Neural progenitor cell (in vitro differentiated cells): ENCODE measurements around the gene CEP170. TPM values are rescaled to one million over a fixed set of nuclear protein-coding genes. Genes with fewer than 3 reads are reported as not detected.

Experiments used
- DNase-seq: peaks from one replicate; pipeline ENCODE4 v3.0.0-alpha.2; 2016; ENCODE audit warnings: low spot score
- H2AFZ ChIP-seq: fragments of 200-600 bp; sonication (generic); replicated peaks from 2 replicates; pipeline ENCODE4 v1.6.1; 2016; ENCODE audit warnings: antibody characterized with exemption
- H3F3A ChIP-seq: fragments of 200-600 bp; sonication (generic); 2 replicates; pipeline ENCODE4 v1.6.1; 2016; ENCODE audit warnings: antibody characterized with exemption, low read depth
- H3K27ac ChIP-seq: fragments of 200-600 bp; sonication (generic); 2 replicates; pipeline ENCODE4 v1.5.1; 2016; ENCODE audit warnings: mild to moderate bottlenecking
- H3K27me3 ChIP-seq: fragments of 200-600 bp; sonication (generic); 2 replicates; pipeline ENCODE4 v1.6.1; 2016; ENCODE audit warnings: mild to moderate bottlenecking, moderate library complexity
- H3K36me3 ChIP-seq: fragments of 200-600 bp; sonication (generic); 2 replicates; pipeline ENCODE4 v1.5.1; 2016
- H3K4me1 ChIP-seq: fragments of 200-600 bp; sonication (generic); 2 replicates; pipeline ENCODE4 v1.6.1; 2016; ENCODE audit warnings: mixed run types
- H3K4me2 ChIP-seq: fragments of 200-600 bp; sonication (generic); 2 replicates; pipeline ENCODE4 v1.6.1; 2016
- H3K4me3 ChIP-seq: fragments of 200-600 bp; sonication (generic); 2 replicates; pipeline ENCODE4 v1.5.1; 2016
- H3K79me2 ChIP-seq: fragments of 200-600 bp; sonication (generic); 2 replicates; pipeline ENCODE4 v1.6.1; 2016; ENCODE audit warnings: low read depth
- H3K9ac ChIP-seq: fragments of 200-600 bp; sonication (generic); 2 replicates; pipeline ENCODE4 v1.6.1; 2016
- H3K9me3 ChIP-seq: fragments of 200-600 bp; sonication (generic); 2 replicates; pipeline ENCODE4 v1.5.1; 2016; ENCODE audit warnings: low read depth
- H4K20me1 ChIP-seq: fragments of 200-600 bp; sonication (generic); 2 replicates; pipeline ENCODE4 v1.6.1; 2016; ENCODE audit warnings: low read depth
- H3K27ac Mint-ChIP-seq: 3 replicates; pipeline ENCODE4 v1.8.0; 2021; ENCODE audit warnings: mixed read lengths
- H3K27me3 Mint-ChIP-seq: 2 replicates; pipeline ENCODE4 v1.8.0; 2022; ENCODE audit warnings: low read depth, mild to moderate bottlenecking, inconsistent platforms, moderate library complexity, mixed read lengths; ENCODE audit not compliant: insufficient read depth
- H3K36me3 Mint-ChIP-seq: 3 replicates; pipeline ENCODE4 v1.8.0; 2021; ENCODE audit warnings: mixed read lengths
- H3K4me1 Mint-ChIP-seq: 3 replicates; pipeline ENCODE4 v1.8.0; 2021; ENCODE audit warnings: mixed read lengths
- H3K4me3 Mint-ChIP-seq: 3 replicates; pipeline ENCODE4 v1.8.0; 2021; ENCODE audit warnings: mild to moderate bottlenecking, moderate library complexity, mixed read lengths
- H3K9me3 Mint-ChIP-seq: 3 replicates; pipeline ENCODE4 v1.8.0; 2020; ENCODE audit warnings: mixed read lengths
- CTCF ChIP-seq: fragments of 200-600 bp; sonication (generic); IDR thresholded peaks from 2 replicates; pipeline ENCODE4 v1.5.1; 2017; ENCODE audit warnings: antibody characterized with exemption, mild to moderate bottlenecking
- EZH2 ChIP-seq: fragments of 200-600 bp; sonication (generic); IDR thresholded peaks from 2 replicates; pipeline ENCODE4 v1.6.1; 2017; ENCODE audit warnings: antibody characterized with exemption, mild to moderate bottlenecking, moderate library complexity
- EZH2phosphoT487 ChIP-seq: fragments of 200-600 bp; sonication (generic); IDR thresholded peaks from 2 replicates; pipeline ENCODE4 v1.6.1; 2017; ENCODE audit warnings: antibody characterized with exemption
- total RNA-seq: library from RNA; depleted of rRNA; stranded (reverse); fragments of >200 nt; gene quantifications from 2 replicates; pipeline ENCODE4 v1.2.3, GENCODE V29; 2015; ENCODE audit warnings: low replicate concordance

CEP170 gene
- total RNA-seq, 1 donor from 2014 or later = 126 TPM

GRCh38 chr1:243236604-243237252, 18.4 kb downstream of the CEP170 start:
- no peak overlapping the region for H3K9ac ChIP-seq

DNA sequence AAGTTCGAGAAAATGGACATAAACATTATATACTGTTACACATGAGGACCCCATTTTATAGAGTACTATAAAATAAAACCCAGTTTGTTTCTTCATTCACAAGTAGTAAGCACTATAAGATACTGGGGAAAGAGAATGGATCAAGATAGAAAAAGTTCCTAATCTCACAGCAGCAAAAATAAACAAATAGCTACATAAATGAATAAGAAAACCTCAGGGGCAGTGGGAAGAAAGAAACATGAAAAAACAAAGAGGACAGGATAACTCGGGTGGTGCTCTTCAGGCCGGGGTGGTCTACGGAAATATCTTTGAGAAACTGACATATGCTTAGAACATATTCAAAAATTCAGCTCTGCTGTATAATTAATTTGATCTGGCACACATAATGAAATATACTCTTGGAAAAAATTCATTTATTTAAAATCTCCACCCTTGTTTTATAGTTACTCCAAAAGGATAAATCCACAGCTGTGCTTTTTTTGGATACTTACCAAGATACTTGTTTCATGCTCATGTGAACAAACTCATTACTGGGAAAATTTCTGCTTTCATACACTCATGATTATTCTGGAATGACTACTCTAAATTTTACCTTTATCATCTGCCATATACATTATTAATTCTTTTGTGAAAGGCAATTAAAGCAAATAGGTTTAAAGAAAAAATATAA, 20.0 kb downstream of the CEP170 start:
- Histone ChIP-seq H4K20me1 (peaks cover 23% of the 10 kb centered on the region), H3K4me3 (no peak overlapping the region), H3K9me3 (peaks cover 21% of the 10 kb centered on the region), H3K36me3 (peaks cover 17% of the 10 kb centered on the region), H3K4me2 (no peak overlapping the region), H3K79me2 (peaks cover 100% of the 10 kb centered on the region), H3K9ac (no peak overlapping the region), H3K27me3 (no peaks in the 10 kb centered on the region), H3K27ac (no peak overlapping the region), H3K4me1 (no peaks in the 10 kb centered on the region), H2AFZ (no peak overlapping the region), H3F3A (peaks cover 9% of the 10 kb centered on the region)
- Mint-ChIP-seq H3K4me3 (no peak overlapping the region), H3K36me3 (peaks cover 70% of the 10 kb centered on the region), H3K27me3 (no peaks in the 10 kb centered on the region), H3K4me1 (no peaks in the 10 kb centered on the region), H3K9me3 (peaks cover 75% of the 10 kb centered on the region), H3K27ac (no peak overlapping the region)
- no peak for DNase-seq
- TF ChIP-seq EZH2 (no peak), EZH2phosphoT487 (no peak), CTCF (no peak)

More at GRCh38 chr1:243236604-243237252, 18.4 kb downstream of the CEP170 start:
- peaks cover 3% of the 10 kb centered on the region for H3K36me3 ChIP-seq
- no peaks in the 10 kb centered on the region for H3K4me1 ChIP-seq
- H3K4me3 Mint-ChIP-seq = no peak overlapping the region
- no peaks in the 10 kb centered on the region for H3K27me3 ChIP-seq
- H3K9me3 ChIP-seq = peaks cover 5% of the 10 kb centered on the region
- H3K4me1 Mint-ChIP-seq = no peaks in the 10 kb centered on the region
- H3K4me2 ChIP-seq = no peak overlapping the region
- DNase-seq = no peak
- no peak for TF ChIP-seq EZH2phosphoT487
- no peak for TF ChIP-seq CTCF
- no peak for TF ChIP-seq EZH2
- H3K27ac Mint-ChIP-seq = no peak overlapping the region
- H3K79me2 ChIP-seq = peaks cover 100% of the 10 kb centered on the region
- no peaks in the 10 kb centered on the region for H3K27me3 Mint-ChIP-seq
- no peak overlapping the region for H3K27ac ChIP-seq
- peaks cover 67% of the 10 kb centered on the region for H3K36me3 Mint-ChIP-seq
- H3K9me3 Mint-ChIP-seq = peaks cover 75% of the 10 kb centered on the region
- H4K20me1 ChIP-seq = peaks cover 23% of the 10 kb centered on the region
- no peaks in the 10 kb centered on the region for H3F3A ChIP-seq
- no peak overlapping the region for H3K4me3 ChIP-seq
- no peak overlapping the region for H2AFZ ChIP-seq

DNA sequence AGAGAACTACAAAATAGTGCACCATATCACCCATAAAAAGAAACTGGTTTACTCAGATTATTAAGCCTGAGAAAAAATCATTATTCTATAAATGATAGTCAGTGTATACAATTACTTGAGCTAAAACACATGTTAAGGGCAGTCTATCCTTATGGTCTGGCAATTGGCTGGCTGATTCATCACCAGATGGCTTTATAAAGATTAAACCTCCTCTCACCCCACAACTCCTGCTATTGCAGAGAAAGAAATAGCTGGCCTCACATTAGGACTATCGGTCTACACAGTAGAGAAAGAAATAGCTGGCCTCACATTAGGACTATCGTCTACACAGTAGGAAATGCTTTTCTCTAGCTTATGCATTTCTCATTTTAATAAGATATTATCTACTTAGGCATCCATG, 21.2 kb downstream of the CEP170 start:
- H3F3A ChIP-seq = peaks cover 9% of the 10 kb centered on the region
- no peaks in the 10 kb centered on the region for H3K27me3 Mint-ChIP-seq
- H3K4me3 ChIP-seq = no peak overlapping the region
- H3K79me2 ChIP-seq = peaks cover 100% of the 10 kb centered on the region
- no peak overlapping the region for H3K4me3 Mint-ChIP-seq
- H3K27ac Mint-ChIP-seq = no peak overlapping the region
- H3K9ac ChIP-seq = no peak overlapping the region
- H3K4me2 ChIP-seq = no peak overlapping the region
- no peak overlapping the region for H3K27ac ChIP-seq
- H3K36me3 Mint-ChIP-seq = peaks cover 71% of the 10 kb centered on the region
- H3K4me1 Mint-ChIP-seq = no peaks in the 10 kb centered on the region
- peaks cover 19% of the 10 kb centered on the region for H4K20me1 ChIP-seq
- no peaks in the 10 kb centered on the region for H3K27me3 ChIP-seq
- peaks cover 77% of the 10 kb centered on the region for H3K9me3 Mint-ChIP-seq
- TF ChIP-seq EZH2phosphoT487 = no peak
- TF ChIP-seq CTCF = no peak
- TF ChIP-seq EZH2 = no peak
- peaks cover 21% of the 10 kb centered on the region for H3K9me3 ChIP-seq
- H3K36me3 ChIP-seq = peaks cover 18% of the 10 kb centered on the region
- DNase-seq = no peak
- H2AFZ ChIP-seq = no peak overlapping the region
- H3K4me1 ChIP-seq = no peaks in the 10 kb centered on the region
